ENCODE results near the gene LIM2.

Gene LIM2

DNA sequence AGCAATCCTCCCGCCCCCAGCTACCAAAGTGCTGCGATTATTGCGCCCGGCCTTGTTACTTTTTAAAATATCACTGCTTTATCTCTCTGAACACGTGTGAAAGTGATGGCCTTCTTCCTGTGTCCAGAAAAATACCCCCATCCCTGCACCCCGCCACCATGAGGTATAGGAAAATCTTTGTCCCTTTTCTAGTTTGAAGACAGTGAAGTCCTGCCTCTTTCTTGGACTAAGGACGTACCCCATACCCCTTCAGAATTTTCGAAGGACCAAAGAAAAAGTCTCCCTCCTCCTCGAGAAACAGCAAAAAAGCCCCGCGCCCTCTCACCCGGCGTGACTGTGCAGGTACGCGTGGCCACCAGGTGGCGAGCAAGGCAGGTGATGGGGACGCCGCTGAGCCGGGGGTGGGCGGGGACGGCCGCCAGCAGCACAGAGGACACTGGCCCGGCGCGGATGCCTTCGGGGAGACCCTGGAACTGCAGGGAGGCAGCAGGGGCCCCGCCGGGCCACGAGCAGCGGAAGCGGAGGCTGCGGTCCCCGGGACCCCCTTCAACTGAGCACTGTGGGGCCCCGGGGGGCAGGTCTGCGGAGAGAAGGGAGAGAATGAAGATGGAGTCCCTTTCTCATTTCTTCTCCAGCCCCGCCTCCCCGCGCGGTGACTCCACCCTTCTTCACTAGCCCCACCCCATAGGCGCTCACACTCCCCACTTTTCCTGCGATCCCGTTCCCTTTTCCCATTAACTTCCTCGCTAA is 49.0 kb downstream of the LIM2 start:
- peak; percentile 79 to 95 for DNase-seq

DNA sequence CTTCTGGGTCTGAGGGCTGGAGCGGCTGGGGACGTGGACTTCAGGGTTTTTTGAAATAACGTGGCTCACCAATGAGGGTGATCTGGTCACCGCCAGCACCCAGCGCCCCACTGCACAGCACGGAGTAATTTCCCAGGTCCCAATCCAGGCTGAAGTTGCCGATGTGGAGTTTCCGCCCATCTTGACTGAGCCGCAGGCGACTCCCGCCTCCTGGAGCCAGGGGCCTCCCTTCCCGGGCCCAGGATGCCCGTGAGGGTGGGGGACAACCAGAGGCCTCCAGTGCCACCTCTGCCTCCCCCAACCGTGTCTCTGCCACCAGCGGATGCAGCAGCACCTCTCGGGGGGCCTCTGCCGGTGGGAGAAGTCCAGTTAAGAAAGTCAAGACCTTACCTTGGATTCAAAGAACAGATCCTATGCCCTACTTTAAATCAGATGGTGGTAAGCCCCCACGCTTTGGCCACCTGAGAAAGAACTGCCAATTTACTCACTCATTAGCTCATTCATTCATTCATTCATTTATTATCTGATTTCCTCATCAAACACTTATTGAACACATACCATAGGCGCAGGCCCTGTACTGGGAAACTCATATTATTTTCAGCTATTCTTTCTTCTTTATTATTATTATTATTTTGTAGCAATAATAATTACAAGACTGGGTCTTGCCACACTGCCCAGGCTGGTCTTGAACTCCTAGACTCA is 49.8 kb downstream of the LIM2 start:
- DNase-seq = no peak

DNA sequence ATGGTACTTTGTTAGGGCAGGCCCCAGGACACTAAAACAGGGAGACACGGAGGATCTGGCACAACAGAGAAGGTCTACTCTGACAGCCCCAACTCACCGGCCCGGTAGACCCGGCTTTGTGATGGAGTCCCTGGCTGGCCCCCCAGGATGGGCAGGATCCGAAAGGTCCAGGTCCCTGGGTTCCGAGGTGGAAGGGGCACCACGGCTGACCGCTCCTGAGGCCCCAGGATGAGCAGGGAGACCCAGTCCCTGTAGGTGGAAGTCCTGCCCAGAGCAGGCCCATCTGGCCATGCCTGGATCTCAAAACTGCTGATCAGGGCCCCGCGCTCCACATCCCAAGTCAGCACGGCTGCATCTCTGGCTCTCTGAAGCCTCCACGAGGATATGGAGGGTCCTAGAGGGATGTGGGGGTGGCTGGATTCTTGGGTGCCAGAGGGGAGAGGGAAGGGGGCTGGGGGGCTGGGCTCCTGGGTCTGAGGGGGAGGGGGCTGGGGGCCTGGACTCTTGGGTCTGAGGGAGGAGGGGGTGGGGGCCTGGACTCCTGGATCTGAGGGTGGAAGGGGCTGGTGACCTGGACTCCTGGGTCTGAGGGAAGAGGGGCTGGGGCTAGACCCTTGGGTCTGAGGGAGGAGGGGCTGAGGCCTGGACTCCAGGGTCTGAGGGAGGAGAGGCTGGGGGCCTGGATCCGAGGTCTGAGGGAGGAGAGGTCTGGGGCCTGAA is 50.5 kb downstream of the LIM2 start:
- no peak for DNase-seq

DNA sequence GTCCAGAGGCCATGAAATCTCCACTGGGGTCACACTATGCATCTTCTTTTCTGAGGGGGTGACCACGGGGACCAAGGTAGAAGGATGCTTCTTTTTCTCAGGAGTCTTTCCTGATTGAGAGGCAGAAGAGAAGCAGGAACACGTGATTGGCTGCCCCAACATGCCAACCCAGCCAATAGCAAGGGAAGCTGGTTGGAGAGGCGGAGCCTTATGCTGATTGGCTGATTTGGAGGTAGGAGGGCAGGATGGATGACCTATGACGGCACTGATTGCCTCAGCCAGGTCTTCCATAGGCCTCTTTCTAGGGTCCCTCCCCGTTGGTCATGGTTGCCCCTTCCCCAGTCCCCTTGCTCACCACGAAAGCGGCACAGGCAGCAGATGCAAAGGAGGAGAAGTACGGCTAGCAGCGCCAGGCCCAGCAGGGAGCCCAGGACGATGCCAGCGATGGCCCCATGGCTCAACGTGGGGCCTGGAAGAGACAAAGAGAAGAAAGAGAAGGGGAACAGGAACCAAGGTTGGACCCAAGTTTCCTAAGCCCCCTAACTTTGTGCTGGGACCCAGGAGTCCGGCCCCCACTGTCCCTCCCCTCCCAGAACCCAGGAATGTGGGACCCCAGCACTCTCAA is 53.8 kb downstream of the LIM2 start:
- no peak for DNase-seq

DNA sequence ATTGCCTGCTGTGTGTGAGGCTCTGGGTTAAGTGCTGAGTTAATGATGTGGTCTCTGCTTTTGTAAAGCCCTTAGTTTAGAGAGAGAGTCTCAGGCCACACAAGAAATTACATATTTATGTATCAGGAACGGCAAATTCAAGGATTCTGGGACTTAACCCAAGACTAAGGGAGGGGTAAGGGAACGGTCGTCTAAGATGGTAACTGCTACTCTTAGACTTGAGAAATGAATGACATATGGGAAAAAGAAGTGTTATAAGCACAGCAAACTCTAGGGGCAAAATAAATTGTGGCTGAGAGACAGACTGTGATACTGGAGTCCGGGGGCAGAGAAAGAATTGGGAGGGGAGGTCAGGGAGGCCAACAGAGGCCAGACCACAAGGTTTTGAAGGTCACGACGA is 56.1 kb downstream of the LIM2 start:
- DNase-seq = no peak

DNA sequence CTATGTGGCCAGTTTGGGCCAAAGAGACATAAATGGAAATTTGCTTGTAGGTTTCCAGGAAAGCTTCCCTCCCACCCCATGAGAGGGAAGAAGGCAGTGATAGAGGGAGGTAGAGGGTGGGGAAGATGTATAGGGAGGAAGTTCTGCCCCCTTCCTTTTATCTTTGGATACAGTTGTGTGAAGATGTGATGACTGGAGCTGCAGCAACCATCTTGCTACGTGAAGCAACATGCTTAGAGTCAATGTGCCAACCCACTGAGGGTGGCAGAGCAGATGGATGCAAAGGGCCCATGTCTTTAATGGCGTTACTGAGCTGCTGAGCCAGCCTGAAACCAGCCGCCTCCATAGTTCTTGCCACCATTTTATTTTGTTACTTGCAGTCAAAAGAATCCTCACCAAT is 56.6 kb downstream of the LIM2 start:
- DNase-seq = no peak

DNA sequence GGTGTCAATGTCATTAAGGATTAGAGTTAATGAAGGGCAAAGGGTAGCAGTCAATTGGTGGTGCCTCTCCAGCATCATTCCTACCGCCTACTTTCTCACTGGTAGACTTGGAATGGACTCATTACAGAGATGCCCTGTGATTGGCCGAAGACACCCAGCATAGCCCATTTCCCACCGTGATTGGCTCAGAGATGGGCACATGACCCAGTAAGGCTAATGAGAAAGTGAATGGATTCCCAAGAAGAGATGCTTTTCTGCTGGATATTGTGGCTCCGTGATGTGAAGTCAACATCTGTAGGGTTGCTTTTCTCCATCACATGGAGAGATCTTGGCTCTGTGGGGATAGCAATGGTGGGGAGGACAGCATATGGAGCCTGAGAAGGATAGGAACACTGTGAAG is 57.4 kb downstream of the LIM2 start:
- DNase-seq = no peak

Measured in NCI-H526 (cell line).